Stimulated activated CD8-positive, alpha-beta memory T cell treated with anti-CD3 and anti-CD28 coated beads, Interleukin-15, amount 100 ng/mL, for 1 hour (primary cell): Measurements from ENCODE around the gene MX1.

Source experiments
- DNase-seq: peaks from one replicate; pipeline ENCODE4 v3.0.0-alpha.2; 2020; ENCODE audit warnings: low read depth

MX1 gene, protein sequence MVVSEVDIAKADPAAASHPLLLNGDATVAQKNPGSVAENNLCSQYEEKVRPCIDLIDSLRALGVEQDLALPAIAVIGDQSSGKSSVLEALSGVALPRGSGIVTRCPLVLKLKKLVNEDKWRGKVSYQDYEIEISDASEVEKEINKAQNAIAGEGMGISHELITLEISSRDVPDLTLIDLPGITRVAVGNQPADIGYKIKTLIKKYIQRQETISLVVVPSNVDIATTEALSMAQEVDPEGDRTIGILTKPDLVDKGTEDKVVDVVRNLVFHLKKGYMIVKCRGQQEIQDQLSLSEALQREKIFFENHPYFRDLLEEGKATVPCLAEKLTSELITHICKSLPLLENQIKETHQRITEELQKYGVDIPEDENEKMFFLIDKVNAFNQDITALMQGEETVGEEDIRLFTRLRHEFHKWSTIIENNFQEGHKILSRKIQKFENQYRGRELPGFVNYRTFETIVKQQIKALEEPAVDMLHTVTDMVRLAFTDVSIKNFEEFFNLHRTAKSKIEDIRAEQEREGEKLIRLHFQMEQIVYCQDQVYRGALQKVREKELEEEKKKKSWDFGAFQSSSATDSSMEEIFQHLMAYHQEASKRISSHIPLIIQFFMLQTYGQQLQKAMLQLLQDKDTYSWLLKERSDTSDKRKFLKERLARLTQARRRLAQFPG

GRCh38 chr21:41425954-41426675, at the start of gene MX1:
Gene MX1 (plus strand): TSS chr21:41426239. CDS start chr21:41432071, 5,832 bp downstream.
- peak; percentile 91 for DNase-seq

GRCh38 chr21:41377715-41378114, 48.3 kb upstream of the MX1 start:
- DNase-seq, result no peak

- no peak for DNase-seq
Measured at GRCh38 chr21:41378849-41379248, 47.2 kb upstream of the MX1 start.

- DNase-seq, result no peak
Measured at GRCh38 chr21:41379901-41380300, 46.1 kb upstream of the MX1 start.

GRCh38 chr21:41381731-41382130, 44.3 kb upstream of the MX1 start:
- DNase-seq, result no peak

DNA sequence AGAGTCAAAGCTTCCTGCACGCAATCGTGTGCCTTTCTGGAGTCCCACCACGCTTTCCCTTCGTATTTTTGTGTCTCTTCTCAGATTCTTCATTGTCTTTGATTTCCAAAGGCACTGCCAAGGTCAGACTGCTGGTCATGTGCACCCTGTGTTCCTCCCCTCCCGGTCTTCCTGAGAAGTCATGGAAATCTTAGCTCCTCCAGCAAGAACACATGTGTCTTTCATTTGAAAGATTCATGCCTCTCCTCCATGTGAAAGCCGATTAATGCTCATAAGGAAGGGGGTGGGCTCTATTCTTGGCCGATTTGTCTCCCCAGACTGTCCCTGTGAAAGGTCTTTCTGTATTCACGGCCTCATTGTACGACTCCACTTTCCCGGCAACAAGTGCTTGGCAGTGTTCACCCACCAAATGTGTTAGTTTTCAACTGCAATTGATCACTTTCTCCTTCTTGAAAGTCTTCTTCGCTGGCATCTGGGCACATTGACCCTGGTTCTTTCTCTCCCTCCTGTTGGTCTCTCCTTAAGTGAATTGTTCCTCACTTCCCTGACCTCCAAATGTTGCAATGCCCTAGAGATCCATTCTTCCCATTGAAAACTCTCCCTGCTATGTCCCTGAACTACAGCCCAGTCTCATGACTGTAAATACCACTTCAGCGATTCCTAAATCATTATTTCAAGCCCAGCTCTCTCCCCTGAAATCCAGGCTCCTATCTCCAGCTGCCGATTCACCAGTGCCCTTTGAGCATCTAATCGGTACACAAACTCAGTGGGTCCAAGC, 38.8 kb upstream of the MX1 start:
- DNase-seq, result no peak

DNA sequence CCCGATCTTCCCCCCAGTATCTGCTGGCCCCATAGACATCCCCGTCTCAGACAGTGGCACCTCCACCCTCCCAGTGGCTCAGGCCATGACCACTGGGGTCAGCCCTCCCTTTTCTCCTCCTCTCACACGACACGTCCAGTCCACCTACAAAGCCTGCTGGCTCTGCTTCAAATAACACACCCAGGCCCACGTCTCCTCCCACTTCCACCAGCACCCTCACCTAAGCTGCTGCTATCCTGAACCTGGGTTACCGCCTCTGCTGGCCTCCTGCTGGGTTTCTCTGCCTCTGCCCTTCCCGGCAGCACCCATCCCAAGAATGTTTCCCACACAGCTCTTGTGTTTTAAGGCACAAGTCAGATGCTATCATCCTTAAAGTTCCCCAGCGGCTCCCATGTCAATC, 38.2 kb upstream of the MX1 start:
- no peak for DNase-seq

- DNase-seq, result no peak
Measured at GRCh38 chr21:41388259-41388658, 37.8 kb upstream of the MX1 start.

DNA sequence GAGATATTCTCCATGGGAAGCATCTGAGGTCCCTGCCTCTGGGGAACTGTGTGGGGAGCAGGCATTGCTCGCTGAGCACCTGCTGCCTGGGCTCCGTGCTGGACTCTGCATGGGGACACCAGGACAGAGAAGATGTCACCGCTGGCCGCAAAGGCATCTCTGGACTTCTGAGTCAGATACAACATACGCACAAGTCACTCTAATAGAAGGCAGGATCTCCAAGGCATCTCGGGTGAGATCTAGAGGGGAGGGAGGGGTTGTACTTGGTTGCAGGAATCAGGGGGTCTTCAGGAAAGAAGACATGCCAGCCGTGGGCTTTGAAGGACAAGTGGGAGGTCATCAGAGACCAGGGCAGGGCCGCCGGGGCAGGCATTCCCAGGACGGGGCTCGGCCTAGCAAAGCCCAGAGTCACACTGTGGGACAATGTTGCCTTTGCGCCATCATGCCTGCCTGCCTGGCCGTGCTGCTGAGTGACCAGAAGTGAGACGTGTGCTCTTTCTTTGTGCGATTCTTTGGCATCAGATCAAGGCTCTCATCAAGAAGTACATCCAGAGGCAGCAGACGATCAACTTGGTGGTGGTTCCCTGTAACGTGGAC, 35.9 kb upstream of the MX1 start:
- no peak for DNase-seq

DNA sequence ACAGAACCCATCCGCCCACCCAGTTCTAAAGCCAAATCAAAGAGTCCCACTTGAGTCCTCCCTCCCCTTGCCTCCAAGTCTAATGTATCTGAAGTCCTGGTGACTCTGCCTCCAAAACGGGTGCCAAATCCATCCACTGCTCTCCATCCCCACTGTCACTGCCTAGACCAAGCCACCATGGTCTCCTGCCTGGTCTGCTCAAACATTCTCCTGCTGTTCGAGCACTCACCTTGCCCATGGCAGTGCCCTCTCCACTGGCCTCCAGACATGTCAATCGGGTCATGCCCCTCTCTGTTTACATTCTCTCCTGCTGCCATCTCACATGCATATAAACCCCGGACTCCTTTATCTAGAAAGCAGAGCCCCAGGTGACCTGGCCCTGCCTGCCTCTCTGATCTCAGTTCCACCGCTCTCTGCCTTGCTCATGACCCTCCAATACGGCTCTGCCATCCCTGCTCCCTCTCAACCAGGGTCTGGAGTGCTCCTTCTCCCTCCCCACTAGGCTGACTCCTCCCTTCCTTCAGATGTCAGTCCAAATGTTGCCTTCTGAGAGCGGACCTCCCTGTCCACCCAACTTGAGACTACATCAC, 32.1 kb upstream of the MX1 start:
- no peak for DNase-seq

DNA sequence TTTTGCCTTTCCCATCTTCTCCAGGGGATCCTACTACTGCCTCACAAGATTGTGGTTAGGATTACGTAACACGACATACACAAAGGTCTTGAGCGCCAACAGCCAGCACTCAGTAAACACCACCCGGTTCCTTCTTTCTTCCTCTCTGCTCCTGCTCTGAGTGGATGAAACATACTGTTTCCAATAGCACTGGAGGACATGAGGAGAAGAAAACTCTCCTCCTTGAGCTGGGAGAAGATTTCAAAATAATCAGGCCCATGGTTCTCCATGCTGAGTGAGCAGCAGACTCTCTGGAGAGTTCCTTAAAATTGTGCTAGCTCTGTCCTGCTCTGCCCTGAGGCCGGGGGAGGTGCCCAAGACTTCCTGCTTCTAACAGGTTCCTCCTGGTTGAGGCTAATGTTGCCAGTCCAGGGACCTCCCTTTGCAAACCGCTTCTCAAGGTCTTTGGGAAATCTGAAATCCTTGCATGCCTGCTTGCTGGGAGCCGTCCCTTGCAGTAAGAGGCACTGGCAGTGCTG, 29.4 kb upstream of the MX1 start:
- no peak for DNase-seq

DNA sequence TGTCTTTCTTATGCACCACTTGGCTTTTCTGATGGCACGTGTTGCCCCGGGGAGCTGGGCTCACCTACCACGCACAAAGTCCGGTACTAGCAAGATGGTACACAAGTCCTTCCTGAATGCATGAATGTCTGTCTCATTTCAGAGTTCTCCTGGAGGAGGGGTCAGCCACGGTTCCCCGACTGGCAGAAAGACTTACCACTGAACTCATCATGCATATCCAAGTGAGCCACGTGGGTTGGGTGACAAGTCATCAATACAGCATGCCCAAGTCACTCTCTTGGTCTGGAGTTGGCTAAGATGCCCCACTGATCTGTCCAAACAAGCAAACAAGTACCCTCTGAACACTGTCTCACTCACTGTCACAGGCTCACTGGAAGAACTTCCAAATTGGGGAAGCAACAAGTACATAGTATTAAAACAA, 28.6 kb upstream of the MX1 start:
- DNase-seq, result no peak

- no peak for DNase-seq
Measured at GRCh38 chr21:41398251-41398650, 27.8 kb upstream of the MX1 start.

DNA sequence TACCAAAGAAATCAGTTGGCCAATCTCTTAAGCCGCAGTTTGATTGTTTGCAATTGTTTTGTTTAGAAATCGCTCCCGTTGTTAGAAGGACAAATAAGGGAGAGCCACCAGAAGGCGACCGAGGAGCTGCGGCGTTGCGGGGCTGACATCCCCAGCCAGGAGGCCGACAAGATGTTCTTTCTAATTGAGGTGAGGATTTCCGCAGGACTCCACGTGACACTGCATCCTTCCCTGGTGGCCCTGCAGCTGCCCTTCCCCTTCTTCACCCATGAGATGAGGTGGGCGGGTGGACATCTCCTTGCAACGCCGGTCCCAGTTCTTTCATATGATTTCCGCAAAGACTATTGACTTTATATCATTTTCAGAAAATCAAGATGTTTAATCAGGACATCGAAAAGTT, 27.2 kb upstream of the MX1 start:
- no peak for DNase-seq

DNA sequence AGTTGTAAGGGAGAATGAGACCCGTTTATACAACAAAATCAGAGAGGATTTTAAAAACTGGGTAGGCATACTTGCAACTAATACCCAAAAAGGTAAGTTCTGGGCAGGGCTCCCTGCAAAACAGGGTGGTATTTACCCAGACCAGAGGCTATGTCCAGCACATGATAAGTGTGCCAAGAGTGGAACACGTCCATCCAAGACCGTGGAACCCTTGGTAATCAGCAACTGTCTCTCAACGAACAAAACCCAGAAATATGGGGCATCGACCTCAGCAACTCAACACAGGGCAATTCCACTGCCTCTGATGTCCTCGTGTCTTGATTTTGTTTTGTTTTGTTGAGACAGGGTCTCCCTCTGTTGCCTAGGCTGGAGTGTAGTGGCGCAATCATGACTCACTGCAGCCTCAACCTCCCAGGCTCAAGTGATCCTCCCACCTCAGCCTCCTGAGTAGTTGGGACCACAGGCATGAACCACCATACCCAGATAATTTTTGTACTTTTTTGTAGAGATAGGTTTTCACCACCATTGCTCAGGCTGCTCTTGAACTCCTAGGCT, 26.7 kb upstream of the MX1 start:
- no peak for DNase-seq

DNA sequence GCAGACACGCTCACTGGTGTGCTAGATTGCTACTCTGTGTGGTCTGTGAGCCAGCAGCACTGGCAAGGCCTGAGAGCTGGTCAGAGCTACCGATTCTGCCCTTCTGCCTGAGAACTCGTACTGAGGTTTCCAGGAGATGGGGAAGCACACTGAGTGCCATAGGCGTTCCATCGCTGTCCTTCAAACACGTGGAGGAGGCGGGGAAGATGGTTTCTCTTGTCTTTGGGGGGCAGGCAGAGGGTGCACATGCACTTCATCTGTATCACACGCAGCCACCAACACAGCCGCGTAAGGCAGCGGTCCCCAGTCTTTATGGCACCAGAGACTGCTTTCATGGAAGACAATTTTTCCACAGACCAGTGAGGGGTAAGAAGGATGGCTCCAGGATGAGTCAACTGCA, 23.8 kb upstream of the MX1 start:
- DNase-seq, result no peak

DNA sequence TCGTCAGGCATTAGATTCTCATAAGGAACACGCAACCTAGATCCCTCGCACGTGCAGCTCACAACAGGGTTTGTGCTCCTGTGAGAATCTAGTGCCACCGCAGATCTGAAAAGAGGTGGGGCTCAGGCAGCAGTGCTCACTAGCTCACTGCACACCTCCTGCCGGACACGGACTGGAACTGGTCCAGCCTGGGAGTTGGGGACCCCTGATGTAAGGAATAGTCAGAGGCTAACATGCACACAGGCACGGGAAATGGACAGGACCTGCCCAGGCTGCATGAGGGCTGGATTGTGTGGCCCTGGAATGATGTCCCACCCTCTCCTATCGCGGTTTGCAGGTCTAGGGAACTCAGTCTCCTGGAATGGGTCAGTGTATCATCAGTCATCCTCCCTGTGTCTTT, 23.2 kb upstream of the MX1 start:
- DNase-seq, result no peak

GRCh38 chr21:41403331-41403730, 22.7 kb upstream of the MX1 start:
- no peak for DNase-seq

DNA sequence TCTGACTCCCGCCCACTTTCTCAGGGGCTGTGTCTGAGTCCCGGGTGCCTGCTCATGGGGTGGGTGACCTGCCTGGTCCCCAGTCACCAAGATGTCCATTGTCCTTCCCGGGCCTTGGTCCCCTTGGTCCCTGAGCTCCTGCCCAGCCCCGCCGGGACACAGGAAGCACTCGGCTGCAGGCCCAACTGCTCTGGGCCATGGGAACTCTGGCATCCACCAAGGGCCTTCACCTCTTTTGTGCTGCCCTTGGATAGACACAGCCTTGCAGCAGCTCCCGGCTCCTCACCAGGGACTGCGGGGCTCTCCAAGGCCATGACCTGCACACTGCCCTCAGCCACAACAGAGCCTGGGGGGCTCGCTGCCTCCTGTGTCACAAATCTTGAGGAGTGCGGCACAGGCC, 22.1 kb upstream of the MX1 start:
- DNase-seq, result no peak

DNA sequence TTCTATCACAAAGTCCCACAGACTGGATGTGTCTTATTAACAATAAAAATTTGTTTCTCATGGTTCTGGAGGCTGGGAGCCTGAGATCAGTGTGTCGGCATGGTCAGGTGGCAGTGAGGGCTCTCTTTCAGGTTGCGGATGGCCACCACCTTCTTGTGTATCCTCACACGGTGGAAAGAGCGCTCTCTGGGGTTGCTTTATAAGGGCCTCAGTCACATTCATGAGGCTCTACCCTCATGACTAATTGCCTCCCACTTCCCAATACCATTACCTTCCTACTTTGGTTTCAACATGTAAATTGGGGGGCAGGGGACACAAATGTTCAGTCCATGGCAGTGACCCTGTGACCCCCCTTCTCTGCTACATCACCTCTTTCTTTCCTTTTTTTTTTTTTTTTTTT, 20.7 kb upstream of the MX1 start:
- no peak for DNase-seq

DNA sequence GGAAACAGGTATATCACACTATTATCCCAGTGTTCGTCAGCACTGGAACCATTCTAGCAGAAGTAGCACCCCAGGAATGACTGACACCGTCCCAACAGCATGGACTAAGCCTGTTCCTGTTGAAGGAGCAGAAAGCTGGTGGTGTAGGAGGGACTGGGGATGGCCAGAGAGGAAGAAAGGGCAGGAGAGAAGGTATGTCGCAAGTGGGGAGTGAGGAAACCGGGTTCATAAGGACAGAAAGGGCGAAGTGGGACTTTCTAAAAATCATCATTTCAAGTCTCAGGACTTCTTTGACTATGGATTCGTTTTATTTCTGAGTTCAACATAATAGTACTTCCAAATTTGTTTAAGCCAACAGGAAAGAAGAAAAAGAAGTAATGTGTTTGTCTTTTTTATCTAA, 19.7 kb upstream of the MX1 start:
- DNase-seq, result no peak
